ENCODE measurements around the gene ARL6IP5. TPM values are rescaled to one million over a fixed set of nuclear protein-coding genes. Genes with fewer than 3 reads are reported as not detected.

The ARL6IP5 gene
- total RNA-seq, 1 donor from 2014 or later: 193 TPM

- H3K27me3 ChIP-seq (ENCODE audit: low read depth): no peaks in the 10 kb centered on the region
- peaks cover 62% of the 10 kb centered on the region for H3K36me3 ChIP-seq
- H3K27ac ChIP-seq (replicated peaks): no peak overlapping the region
- no peak for DNase-seq
- H3K4me3 ChIP-seq: no peak overlapping the region
- TF ChIP-seq CTCF (IDR thresholded peaks at IDR 0.05; ENCODE audit: borderline replicate concordance): no peak
- H3K9me3 ChIP-seq (replicated peaks): no peaks in the 10 kb centered on the region
- no peaks in the 10 kb centered on the region for H3K4me1 ChIP-seq
- intact Hi-C loops (cut with micrococcal nuclease): no loop called here
Measured at GRCh38 chr3:69066121-69066520, 18.6 kb upstream of the ARL6IP5 start.

- no peaks in the 10 kb centered on the region for H3K9me3 ChIP-seq (replicated peaks)
- H3K36me3 ChIP-seq: peaks cover 61% of the 10 kb centered on the region
- intact Hi-C loops (cut with micrococcal nuclease): no loop called here
Measured at GRCh38 chr3:69072928-69073327, 11.8 kb upstream of the ARL6IP5 start.

GRCh38 chr3:69079269-69080159, 5.2 kb upstream of the ARL6IP5 start:
- no peak for DNase-seq
- TF ChIP-seq CTCF (IDR thresholded peaks at IDR 0.05; ENCODE audit: borderline replicate concordance): no peak
- intact Hi-C loops (cut with micrococcal nuclease): no loop called here
- H3K9me3 ChIP-seq (replicated peaks): no peaks in the 10 kb centered on the region
- peaks cover 88% of the 10 kb centered on the region for H3K4me1 ChIP-seq
- peak overlapping the region; percentile 93 for H3K4me3 ChIP-seq
- peaks cover 24% of the 10 kb centered on the region for H3K36me3 ChIP-seq
- H3K27me3 ChIP-seq (ENCODE audit: low read depth): no peaks in the 10 kb centered on the region
- peak overlapping the region; percentile 96 for H3K27ac ChIP-seq (replicated peaks)

More at GRCh38 chr3:69072928-69073327, 11.8 kb upstream of the ARL6IP5 start:
- Histone ChIP-seq H3K4me3 (no peak overlapping the region), H3K27ac (replicated peaks) (no peak overlapping the region), H3K27me3 (ENCODE audit: low read depth) (no peaks in the 10 kb centered on the region), H3K4me1 (peaks cover 27% of the 10 kb centered on the region)
- no peak for TF ChIP-seq CTCF (IDR thresholded peaks at IDR 0.05; ENCODE audit: borderline replicate concordance)
- no peak for DNase-seq

GRCh38 chr3:69080233-69080920, 4.4 kb upstream of the ARL6IP5 start, which contains the start of gene UBA3:
TSS of gene UBA3 (minus strand) at chr3:69080365. CDS start at chr3:69080353, 12 bp downstream.
- Histone ChIP-seq H3K36me3 (peaks cover 16% of the 10 kb centered on the region), H3K27ac (replicated peaks) (peak within 1 kb of the TSS; percentile 96), H3K4me1 (peaks cover 86% of the 10 kb centered on the region), H3K27me3 (ENCODE audit: low read depth) (no peaks in the 10 kb centered on the region), H3K9me3 (replicated peaks) (no peaks in the 10 kb centered on the region), H3K4me3 (peak within 1 kb of the TSS; percentile 93)
- DNase-seq: peak; percentile 94
- intact Hi-C loops (cut with micrococcal nuclease): no loop called here
- TF ChIP-seq CTCF (IDR thresholded peaks at IDR 0.05; ENCODE audit: borderline replicate concordance): no peak

- Histone ChIP-seq H3K4me1 (peaks cover 95% of the 10 kb centered on the region), H3K9me3 (replicated peaks) (no peaks in the 10 kb centered on the region), H3K36me3 (peaks cover 2% of the 10 kb centered on the region), H3K4me3 (no peak overlapping the region), H3K27me3 (ENCODE audit: low read depth) (no peaks in the 10 kb centered on the region), H3K27ac (replicated peaks) (peak overlapping the region; percentile 96)
- no peak for TF ChIP-seq CTCF (IDR thresholded peaks at IDR 0.05; ENCODE audit: borderline replicate concordance)
- intact Hi-C loops (cut with micrococcal nuclease): no loop called here
- no peak for DNase-seq
Measured at GRCh38 chr3:69081583-69082262, 3.0 kb upstream of the ARL6IP5 start.
